ENCODE results near the gene BTF3L4.
"Not testable (repeated sequence)": the region's sequence is repeated elsewhere in the genome, so short reads cannot be mapped to it uniquely, and the experiment has no call there.

The BTF3L4 gene

GRCh38 chr1:52056163-52056936 lies at the start of gene BTF3L4:
Gene BTF3L4, plus strand, starts transcription at chr1:52056295. Its CDS starts 3,553 bp downstream, at chr1:52059848.
- DNase-seq = peak; percentile 88

GRCh38 chr1:52007215-52008002 lies 48.7 kb upstream of the BTF3L4 start:
- DNase-seq = no peak

- DNase-seq = no peak
Measured at GRCh38 chr1:52008071-52008809, 47.9 kb upstream of the BTF3L4 start.

GRCh38 chr1:52022133-52022532 lies 34.0 kb upstream of the BTF3L4 start:
- DNase-seq = no peak

GRCh38 chr1:52026278-52026677 lies 29.8 kb upstream of the BTF3L4 start:
- DNase-seq = no peak

- DNase-seq = no peak
Measured at GRCh38 chr1:52028328-52028727, 27.8 kb upstream of the BTF3L4 start.

GRCh38 chr1:52028839-52029238 lies 27.3 kb upstream of the BTF3L4 start:
- DNase-seq = not testable (repeated sequence)

GRCh38 chr1:52032124-52032784 lies 23.8 kb upstream of the BTF3L4 start:
- DNase-seq = no peak

- no peak for DNase-seq
Measured at GRCh38 chr1:52032785-52033131, 23.3 kb upstream of the BTF3L4 start.

GRCh38 chr1:52033190-52034049 lies 22.7 kb upstream of the BTF3L4 start, which contains the start of gene KTI12:
Gene KTI12, minus strand, starts transcription at chr1:52033810. Its CDS starts 49 bp downstream, at chr1:52033761.
- DNase-seq = peak; percentile 62

GRCh38 chr1:52034050-52034384 lies 22.1 kb upstream of the BTF3L4 start:
- DNase-seq = no peak

- no peak for DNase-seq
Measured at GRCh38 chr1:52037402-52037814, 18.7 kb upstream of the BTF3L4 start.

GRCh38 chr1:52037909-52038308 lies 18.2 kb upstream of the BTF3L4 start:
- no peak for DNase-seq

- DNase-seq = no peak
Measured at GRCh38 chr1:52041551-52042185, 14.4 kb upstream of the BTF3L4 start.

GRCh38 chr1:52045236-52045635 lies 10.9 kb upstream of the BTF3L4 start:
- no peak for DNase-seq

- not testable (repeated sequence) for DNase-seq
Measured at GRCh38 chr1:52045666-52046195, 10.4 kb upstream of the BTF3L4 start.

GRCh38 chr1:52049337-52049736 lies 6.8 kb upstream of the BTF3L4 start:
- not testable (repeated sequence) for DNase-seq

- DNase-seq = no peak
Measured at GRCh38 chr1:52053862-52054261, 2.2 kb upstream of the BTF3L4 start.

- DNase-seq = no peak
Measured at GRCh38 chr1:52054496-52055065, 1.5 kb upstream of the BTF3L4 start.

GRCh38 chr1:52055066-52055865 lies 829 bp upstream of the BTF3L4 start, which contains the start of gene TXNDC12:
Gene TXNDC12, minus strand, starts transcription at chr1:52055191. Its CDS starts 95 bp downstream, at chr1:52055096.
- peak; percentile 89 for DNase-seq

Measured in SHP77 treated with DMSO at 0.1 percent for 48 hours (cell line).